Fibroblast of skin of right quadriceps (primary cell): Measurements from ENCODE around the gene MLLT3.

Experiments
- DNase-seq: peaks from one replicate; pipeline ENCODE4 v3.0.0-alpha.2; 2013

The MLLT3 gene

DNA sequence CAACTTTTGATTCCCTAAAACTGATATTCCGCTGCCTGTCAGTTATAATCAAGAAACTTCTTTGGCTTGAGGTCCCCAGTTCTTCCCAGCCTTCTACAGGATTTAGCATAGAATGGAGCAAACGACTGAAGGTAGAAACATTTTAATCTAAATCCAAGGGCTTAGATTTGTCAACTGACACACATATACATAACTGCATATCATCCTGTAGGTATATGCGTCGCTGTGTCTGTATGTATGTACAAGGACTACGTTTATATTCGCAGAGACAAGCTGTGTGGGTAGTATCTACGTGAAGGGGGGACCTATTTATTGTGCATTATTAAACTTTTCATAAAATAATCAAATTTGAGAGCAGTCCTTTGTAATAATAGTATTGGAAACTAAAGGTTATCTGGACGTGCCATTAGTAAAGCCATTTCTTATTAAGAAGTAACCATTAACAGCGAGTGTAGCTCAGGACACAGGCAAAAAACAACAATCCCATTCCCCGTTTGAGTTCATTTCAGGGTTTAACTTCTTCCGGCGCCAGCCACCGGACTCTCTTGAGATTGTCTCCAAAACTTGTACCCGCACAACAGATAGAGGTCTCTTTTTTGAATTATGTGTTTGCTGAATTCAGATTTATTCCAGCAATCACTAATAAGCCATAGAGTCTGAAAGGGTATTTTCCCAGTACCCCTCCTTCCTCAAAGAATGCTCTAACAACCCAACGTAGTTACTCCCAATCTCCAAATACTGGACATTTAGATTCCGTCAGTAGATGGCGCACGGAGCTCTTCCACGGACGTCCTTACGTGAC, 2.1 kb upstream of the MLLT3 start:
- peak; percentile 71 for DNase-seq

DNA sequence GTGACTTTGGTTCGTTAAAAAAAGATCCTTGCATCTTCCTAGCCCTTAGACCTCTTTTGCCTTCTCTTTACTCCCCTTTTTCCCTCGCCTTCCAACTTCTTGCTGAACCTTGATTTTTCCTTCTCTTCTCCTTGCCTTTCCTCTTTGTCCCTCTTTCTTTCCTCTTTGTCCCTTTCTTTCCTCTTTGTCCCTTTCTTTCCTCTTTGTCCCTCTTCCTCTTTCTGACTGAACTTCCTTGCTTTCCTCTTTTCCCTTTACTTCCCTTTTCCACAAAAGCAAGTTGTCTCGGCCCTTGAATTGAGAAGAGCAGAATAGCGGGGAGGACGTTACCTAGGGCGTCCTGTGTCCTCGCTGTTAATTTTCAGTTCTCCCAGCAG, 1.4 kb upstream of the MLLT3 start:
- no peak for DNase-seq

DNA sequence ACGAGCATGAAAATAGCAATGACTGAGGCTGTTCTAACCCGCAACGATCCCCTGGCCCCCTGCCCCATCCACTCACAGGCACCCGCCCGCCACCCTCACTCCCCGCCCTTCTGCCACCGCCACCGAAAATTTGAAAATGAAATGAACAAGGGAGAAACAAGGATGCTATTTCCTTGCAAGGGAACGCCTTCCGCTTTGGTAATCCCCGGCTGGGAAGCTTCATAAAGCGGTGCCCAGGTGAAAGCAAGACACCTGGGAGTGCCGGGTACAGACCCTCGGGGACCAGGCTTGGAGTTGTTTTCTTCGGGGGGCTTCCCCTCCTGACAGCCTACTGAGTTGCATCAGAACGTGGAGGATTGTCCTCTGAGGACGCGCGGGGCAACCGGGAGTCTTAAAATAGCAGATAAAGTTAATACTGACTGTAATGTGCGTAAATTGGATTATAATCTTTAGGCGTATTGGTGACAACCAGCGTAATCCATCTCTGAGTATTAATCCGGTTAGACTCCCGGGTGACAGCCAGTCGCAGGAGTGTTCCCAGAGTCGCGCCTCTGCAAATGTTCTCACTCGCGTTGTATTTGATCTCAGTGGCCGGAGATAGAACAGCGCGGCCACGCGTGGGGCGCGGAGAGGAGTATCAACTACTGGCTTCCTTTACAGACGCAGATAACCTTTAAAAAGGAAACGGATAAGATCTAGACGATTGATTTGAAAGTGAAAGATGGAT, 885 bp upstream of the MLLT3 start:
- DNase-seq, result no peak

DNA sequence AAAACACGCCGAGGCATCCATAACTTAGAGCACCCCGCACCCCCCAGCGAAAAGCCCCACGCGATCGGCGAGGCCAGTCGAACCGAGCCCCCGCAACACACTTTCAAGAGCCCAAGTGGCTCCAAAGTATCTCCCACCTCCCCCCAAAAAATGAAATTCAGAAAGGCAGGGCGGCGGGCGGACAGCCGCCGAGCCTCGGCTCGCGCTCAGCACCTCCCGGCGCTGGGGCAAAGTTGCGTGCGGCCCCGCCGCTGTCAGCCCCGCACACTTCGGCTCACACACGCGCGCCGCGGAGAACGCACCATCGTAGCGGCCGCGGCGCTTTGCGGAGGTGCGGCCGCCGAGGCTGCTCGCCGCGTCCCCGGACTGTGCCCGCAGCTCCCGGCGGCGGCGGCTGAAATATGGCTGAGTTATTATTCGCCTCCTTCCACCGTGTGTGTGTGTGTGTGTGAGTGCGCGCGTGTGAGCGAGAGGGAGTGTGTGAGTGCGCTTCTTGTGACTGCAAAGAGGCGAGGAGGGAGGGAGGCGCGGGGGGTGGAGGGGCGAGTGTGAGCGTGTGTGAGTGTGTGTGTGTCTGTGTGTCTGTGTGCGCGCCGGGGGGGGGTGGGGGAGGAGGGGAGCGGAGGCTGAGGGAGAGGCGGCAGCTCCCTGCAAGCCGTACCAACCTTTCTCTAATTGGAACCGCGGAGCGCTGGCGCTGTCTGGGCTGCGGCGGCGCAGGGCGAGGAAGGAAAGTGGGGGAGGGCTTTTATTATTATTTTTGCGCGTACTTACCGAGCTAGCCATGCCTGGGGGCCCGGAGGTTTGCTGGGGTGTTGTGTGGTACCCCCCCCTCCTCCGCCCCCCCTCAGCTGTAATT, 599 bp downstream of the MLLT3 start:
- peak; percentile 77 for DNase-seq

DNA sequence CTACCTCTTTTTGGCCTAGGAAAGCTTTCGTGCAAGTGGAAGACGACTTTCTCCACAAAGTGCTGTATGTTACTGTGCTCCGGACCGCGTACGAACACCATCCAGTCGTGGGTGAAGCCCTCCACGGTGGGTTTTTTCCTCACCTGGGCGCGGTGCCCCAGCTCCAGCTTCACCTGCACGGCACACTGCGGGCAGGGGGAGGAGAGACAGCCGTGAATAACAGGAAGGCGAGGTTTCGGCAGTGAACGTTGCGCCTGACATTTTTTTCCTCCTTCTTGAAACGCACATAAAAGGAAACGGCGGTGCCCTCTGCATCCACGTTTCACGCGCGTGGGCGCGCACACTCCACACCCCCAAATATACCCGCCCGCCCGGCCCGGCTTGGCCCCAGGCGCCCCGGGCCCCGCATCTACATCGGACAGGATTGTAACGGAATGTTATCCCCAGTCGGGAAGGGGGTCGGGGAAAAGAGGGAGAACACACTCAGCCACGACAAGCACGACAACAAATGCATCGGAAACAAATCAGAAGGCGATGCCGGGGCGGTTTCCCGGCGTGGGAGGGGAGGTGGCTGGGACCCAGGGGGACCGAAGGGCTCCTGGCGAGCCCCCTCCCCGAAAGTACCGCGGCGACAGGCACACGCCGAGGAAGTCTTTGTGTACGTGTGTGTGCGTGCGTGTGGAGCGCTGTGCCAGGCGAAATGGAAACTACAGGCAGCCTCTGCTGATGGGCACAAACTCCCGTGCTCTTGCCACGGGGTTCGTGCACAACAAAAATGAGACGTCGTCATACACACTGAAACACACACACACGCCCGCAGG, 1.4 kb downstream of the MLLT3 start:
- peak; percentile 31 for DNase-seq

DNA sequence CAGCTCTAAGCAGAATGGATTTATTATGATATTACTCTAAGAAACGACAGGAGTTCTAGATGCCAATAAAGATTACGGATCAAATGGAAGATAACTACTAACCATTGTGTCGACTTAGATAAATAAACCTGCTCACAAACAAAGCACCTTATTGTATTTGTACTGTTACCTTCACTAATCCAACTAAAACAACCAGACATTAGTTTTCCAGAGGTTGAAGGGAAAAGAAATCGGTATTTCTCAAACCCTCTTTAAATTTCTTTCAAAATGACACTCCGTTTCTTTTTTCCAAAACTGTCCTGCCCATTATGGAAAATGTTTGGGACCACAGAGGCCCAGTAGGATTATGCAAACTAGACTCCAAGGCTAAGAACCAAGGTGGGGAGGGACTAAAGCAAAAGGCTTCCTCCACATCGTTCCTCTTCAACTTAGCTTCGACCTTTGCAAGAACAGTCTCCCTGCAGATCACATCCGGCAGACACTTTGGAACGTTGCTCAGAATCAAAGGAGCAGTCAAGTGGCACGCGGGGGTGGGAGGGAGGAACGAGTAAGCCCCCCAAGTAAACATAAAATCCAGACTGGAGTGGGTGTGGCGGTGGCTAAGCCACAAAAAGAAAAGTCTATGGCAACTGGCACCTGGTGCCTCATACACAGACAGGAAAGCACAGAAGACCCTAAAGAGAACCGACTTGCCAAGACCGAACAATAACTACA, 2.7 kb downstream of the MLLT3 start:
- DNase-seq, result no peak

DNA sequence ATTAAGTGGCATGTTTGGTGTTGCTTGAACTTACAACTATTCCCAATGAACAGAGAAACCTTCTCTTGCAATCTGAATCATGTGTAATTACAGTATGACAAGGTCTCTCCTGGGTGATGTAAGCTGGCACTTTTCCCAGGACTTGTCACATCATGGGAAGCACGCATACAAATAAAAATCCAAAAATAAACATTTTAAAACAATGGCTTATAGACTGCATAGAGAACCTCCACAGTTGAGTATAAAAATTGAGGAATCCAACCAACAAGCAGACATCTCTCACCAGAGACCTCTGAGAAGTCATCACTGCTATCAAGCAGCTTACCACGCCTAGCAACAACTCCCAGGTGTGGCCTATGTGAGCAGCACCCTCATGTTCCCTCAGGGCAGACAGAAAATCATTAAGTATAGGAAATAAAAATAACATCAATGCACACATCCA, 3.9 kb downstream of the MLLT3 start:
- peak; percentile 70 for DNase-seq

DNA sequence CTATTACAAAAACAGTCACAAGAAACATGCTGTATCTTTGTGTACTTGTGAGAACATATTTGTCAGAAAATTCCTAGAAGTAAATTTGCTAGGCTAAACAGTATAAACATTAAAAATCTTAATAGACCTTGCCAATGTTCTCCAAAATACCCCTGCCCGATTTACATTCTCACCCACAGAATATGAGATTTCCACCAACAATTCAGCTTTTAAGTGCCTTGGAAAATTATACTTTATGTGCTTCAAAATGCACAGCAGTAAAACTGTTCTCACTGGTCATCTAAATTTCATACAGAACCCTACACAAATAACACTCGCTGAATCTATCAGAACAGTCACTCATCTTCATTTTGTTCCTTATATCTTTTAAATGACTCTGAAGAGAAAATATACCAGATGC, 5.5 kb downstream of the MLLT3 start:
- DNase-seq, result no peak

DNA sequence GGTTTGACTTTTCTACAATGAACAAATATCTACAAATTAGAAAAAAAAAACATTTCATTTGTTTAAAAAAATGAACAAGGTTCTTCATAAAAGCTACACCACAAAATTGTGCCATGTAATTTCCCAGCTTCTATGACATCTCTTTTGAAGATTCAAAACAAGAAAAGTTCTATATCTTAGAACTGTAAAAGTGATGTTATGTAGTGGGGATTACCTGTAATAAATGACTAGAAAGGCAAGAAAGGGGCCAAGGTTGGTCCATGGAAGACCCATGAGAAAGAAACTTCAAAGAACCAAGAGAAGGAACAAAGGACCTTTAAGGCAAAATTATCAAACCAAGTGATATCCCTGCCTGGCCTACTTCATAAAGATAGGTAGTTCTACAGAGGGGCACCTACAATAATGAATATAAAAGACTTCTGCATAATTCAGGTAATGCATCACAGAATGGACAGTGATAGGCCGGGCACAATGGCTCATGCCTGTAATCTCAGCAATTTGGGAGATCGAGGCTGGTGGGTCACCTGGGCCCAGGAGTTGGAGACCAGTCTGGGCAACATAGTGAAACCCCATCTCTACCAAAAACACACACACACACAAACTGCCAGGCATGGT, 7.6 kb downstream of the MLLT3 start:
- DNase-seq, result no peak

DNA sequence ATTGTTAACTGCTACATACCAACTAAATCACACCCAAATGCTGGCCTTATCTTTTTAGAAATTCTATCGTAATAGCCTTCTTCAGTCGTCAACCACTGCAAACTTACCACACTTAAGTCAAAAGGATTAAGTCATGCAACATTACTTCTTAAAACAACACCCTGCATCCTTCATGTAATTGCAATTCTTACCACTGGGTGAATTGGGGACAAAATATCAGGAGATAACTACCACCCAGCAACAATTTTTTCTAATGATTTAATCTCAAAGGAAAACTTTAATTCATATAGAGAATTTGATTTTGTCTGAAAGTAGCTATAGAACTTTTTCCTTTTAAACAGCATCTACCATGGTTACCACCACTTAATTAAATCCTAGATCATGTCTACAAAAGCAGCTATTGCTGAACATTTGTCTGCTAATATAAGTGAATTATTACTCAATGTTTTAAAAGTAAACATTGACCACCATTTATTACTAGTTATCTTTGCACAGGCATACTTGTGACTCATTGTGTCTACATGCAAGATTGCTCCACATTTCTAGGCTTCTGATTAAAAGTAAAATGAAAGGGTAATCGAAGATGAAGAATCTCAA, 10.5 kb downstream of the MLLT3 start:
- DNase-seq, result peak; percentile 78

DNA sequence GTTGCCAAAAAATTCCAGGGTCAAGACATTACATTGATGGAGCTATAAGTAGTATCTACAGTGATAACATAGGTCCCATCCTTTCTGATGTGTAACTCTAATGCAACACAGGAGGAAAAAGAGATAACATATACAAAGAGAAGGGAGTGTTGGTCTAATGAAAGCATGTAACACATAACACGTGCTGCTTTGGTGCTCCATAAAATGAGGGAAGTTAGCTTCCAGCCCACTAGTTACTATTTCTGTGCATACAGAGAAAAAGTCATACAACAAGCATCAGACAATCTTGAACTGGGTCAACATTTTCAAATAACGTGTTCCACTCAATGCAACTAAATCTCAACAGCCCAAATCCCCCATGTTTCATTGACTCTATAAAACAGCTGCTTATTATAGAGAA, 11.7 kb downstream of the MLLT3 start:
- no peak for DNase-seq

DNA sequence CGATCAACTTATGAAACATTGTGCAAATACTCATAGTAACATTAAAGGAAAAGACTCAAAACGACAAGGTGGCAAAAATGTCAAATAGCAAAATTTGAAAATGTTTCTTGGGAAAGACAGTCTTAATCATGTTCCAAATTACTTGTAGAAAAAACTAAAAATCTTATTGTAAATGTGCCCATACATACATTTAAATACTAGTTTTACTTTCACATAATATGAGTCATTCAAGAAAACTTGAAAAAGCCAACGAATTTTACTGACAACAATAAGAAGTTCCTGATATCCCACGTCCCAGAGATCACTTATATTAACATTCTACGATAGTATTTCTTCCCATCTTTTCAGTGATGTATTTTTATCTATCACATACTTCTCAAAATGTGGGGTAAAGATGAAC, 13.7 kb downstream of the MLLT3 start:
- no peak for DNase-seq

DNA sequence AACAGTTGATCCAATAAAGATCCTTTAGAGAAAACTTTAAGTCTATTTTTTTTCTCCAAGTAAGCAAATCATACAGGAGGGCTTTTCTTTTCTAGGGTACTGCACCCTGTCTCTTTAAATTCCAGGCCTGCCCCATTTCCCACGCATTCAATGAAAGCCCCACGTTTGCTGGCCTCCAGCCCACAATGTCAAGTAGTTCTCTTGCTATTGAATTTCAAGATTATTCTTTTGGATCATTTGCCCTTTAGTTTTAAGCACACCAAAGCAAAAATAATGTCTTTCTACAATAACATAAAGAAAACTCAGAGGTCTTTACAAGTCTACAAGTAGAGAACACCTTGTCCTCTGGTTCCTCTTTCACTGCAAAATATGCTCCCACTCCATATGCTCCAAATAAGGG, 15.6 kb downstream of the MLLT3 start:
- DNase-seq, result no peak

DNA sequence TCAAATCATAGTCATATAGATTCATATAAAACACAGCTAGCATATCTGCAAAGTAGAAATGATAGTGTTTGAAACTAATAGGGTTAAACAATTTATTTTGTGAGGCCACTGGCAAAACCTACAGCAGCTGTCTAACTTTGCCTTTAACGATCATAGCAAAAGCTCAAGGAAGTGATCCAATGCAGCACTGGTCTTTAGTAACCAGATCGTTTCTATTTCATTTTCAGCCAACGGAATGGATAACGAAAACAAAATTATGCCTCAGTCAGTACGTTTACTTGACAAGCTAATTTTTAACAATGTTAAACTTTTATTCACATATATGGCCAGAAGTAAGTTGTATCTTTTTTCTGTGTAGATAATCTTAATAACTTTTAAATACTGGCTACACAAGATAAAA, 17.7 kb downstream of the MLLT3 start:
- no peak for DNase-seq

DNA sequence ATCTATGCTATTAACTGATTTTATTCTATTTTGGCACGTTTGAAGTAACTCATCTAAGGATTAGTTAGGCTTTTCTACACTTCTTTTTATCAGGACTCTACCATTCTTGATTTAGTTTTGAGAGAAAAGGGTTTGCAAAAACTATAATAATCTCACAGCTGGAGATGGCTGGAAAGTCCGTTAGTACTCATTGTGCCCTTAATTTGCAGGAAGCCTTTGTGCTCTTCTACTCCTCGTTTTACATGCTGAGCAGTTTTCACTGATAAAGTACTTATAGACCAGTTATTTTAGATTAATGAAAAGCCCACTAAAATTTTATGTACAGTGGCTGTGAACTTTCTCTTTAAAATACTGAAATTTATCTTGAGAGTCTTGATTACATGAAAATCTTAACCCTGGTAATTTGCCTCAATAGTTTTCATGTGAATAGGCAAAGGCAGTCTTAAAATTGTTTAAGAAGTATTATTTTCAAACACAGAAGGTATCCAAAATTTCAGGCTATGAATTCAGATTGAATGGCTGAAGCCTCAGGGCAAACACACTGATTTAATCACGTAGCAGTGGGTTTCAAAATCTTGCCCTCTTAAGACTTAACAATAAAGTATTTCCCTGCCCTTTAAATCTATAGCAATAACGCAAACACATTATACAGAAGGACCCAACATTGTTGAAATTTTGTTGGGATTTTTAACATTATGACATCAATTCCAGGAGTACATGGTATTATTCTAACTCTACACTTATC, 18.6 kb downstream of the MLLT3 start:
- DNase-seq, result no peak

DNA sequence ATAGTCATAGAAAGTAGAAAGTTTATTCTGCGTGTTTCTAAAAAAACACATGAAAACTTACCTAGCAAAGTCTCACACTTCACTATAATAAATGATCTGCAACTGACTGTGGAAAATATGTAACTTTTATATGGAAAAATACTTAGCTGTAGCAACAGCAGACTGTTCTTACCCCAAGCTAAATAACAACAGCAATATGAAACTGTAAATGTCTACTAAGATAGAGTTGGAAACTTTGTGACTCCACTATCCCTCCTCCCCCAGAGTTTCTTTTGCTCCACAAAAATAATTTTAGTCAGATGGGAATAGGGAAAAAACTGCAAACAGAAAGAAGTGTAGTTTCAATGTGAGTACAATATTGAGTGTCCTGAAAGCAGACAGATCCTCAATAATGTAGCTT, 21.0 kb downstream of the MLLT3 start:
- DNase-seq, result no peak

DNA sequence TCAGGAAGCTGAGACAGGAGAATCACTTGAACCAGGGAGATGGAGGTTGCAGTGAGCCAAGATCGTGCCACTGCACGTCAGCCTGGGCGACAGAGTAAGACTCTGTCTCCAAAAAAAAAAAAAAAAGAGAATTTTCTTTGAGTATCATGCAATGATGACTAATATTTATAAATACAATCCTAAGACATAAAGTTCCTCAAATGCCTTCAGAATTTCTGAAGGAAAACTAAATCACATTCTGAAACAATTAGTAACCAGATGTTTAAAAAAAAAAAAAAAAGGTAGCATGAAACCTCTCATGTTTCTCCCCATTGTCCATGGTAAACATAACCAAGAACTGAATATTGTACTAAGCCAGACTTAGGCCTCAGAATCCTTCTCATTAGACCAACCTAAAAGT, 23.1 kb downstream of the MLLT3 start:
- peak; percentile 60 for DNase-seq

DNA sequence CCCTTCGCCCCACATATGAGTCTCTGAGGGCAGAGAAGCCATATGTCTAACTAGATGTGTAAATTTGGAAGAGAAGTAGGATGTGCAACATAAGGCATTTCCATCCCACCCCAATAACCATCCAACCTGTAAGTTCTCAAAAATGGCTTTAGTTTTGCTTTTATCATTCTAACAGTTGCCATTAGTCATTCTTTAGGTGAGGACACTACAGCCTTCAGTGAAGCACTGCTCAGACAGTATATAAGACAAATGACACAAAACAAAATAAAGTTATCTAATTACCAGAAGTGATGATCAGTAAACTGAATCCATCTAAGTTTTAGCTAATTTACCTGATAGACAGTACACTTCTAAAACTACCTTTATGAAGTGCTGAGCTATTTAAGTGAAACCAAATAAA, 23.9 kb downstream of the MLLT3 start:
- no peak for DNase-seq

DNA sequence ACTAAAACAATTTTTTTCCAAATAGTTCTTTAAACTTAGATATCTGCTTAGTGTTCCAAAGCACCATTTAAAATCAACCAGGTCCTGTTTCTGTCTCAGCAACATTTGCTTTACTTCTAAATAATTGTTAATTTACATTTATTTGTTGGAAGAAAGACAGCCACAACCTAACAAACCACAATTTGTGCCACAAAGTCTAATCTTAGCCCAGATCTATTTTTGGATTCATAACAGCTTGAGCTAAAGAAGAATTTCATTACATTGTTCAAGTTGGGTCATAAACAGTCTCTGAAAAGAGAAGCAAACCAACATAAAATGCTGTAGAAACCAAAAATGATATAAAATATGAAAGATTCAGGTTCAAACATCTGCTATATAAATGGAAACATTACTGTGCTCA, 24.4 kb downstream of the MLLT3 start:
- DNase-seq, result peak; percentile 23

DNA sequence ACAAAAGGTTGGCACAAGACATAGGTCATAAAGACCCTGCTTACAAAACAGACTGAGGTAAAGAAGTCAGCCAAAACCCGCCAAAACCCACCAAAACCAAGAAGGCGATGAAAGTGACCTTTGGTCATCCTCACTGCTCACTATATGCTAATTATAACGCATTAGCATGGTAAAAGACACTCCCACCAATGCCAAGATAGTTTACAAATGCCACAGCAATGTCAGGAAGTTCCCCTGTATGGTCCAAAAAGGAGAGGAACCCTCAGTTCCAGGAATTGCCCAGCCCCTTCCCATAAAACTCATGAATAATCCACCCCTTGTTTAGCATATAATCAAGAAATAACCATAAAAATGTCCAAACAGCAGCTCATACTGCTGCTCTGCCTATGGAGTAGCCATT, 27.7 kb downstream of the MLLT3 start:
- no peak for DNase-seq
